GM18909 (cell line): Measurements from ENCODE around the gene RASGRF1.

Experiments used
- ATAC-seq: cut with Tn5 transposase; IDR thresholded peaks from one replicate; pipeline ENCODE4 v1.9.1; 2021; ENCODE audit warnings: mild to moderate bottlenecking; ENCODE audit not compliant: unreplicated experiment, poor library complexity

The RASGRF1 gene

DNA sequence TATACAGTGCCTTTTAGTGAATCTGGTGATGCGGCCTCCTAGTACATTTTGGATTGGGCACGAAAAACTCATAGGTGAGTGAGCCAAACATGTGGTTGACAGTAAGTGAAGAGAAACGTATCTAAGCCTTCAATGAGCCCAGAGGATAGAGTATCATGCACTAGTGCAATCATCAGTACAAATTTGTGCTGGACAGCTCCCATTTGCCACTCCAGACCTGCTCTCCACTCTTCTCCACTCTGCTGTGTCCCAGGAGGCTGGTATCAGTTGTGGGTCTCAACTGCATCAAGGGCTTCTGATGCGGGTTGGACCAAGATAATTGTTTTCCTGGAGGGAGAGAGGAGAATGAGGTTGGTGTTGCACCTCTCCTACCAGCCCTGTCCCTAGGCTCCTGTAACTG, 9.1 kb upstream of the RASGRF1 start:
- no peak for ATAC-seq

DNA sequence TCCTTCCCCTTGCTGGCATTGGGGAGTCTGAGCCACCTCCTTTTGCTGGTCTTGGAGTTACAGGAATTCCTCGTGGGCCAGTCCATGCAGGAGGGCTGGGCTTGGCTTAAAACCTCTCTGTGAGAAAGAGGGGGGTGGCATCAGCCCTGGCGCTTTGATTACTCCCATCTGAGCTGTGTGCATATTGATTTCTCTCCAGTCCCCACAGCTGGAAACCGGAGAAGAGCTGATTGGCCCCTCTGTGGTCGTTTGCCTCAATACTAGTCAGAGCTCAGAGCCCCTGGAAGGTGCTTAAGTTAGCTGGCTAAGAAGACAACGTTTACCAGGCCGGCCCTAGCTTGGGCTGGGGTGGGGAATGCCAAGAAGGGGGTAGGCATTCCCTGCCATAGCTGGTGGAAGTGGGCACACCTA, 4.0 kb upstream of the RASGRF1 start:
- no peak for ATAC-seq

DNA sequence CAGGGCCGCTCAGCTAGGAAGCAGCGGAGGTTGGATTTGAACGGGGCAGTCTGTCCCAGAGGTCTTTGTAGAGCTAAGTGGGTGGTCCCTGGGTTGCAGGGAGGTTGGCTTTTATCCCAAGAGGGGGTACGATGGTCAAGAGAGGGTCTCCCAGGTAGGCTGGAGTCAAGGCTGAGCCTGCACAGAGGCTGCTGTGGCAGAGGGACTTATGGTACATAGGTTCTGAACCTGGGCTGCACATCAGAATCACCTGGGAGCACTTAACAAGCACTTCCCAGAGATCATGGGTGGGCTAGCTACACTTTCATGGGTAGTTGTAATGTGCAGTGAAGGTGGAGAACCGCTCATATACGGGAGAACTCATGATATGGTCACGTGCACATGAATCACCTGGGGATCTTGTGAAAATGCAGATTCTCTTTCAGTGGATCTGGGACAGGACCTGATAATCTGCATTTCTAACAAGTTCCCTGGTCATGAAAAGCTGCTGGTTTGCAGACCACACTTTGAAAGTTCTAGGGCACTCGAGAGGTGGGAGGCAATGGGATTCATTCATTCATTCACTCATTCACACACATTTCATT, 2.9 kb upstream of the RASGRF1 start:
- ATAC-seq = no peak

DNA sequence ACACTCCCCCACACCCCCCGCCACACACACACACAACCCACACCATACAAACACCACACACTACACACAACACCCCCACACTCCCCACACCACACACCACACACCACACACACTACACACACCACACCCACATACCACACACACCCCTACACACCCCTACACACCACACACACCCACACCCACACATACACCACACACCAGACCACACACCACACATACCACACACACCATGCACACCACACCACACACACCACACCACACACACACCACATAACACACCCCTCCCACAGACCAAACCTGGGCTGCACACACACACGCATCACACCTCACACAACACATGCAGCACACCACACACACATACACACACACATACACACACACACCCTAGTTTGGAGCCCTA, 1.8 kb upstream of the RASGRF1 start:
- ATAC-seq = no peak

DNA sequence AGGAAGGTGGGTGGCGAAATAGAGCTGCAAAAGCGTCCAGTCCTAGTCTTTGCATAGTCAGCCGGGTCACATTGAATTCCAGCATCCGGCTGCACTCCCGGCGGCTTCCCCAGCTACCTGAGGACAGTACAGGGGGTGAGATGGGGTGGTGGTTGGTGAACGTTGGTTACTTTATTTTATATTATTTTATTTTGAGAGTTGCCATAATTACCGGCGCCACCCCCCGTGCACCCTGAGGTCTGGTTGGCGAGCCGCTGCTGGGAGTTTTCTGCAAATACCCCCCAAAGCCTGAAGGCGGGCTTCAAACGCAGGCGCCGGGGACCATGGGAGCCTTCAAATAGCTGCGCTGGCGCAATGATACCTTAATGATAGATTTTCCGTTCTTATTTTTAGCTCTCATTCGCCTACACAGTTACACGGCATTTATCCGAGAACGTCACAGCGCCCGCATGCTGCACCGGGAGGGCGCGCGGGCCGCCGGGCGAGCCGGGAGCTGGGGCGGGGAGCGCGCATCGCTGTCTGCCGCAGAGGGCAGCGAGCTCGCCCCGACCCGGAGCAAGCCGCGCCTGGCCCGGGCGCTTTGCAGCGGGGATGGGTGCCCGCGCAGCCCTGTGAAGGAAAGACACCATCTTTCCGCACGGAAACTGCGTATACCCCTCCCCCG, 756 bp upstream of the RASGRF1 start:
- ATAC-seq = no peak

DNA sequence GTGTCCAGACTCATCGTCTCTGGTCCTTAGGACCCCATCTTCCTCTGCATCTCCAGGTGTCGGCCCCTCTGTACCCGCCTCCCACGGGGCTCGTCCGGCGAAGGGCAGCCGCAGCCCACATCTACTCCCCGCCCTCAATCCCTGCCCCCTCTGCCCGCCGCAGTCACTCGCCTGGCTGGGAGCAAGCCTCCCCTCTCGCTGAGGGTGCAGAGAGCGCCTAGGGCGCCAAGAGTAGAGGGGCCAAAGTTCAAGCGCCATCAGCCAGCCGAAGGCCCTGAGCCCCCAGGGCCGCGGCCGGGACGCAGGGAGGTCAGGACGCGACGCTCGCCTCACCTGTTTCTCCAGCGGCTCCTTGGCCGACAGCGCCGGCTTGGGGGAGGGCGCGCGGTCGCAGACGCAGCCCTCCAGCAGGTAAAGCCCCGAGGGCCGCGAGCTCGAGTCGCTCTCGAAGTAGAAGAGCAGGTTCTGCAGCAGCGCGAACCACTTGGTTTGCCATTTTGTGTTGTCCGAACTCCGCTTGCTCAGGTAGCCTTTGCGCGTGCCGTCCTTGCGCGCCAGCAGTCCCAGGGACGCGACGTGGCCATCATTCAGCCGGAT, 592 bp downstream of the RASGRF1 start:
- no peak for ATAC-seq

DNA sequence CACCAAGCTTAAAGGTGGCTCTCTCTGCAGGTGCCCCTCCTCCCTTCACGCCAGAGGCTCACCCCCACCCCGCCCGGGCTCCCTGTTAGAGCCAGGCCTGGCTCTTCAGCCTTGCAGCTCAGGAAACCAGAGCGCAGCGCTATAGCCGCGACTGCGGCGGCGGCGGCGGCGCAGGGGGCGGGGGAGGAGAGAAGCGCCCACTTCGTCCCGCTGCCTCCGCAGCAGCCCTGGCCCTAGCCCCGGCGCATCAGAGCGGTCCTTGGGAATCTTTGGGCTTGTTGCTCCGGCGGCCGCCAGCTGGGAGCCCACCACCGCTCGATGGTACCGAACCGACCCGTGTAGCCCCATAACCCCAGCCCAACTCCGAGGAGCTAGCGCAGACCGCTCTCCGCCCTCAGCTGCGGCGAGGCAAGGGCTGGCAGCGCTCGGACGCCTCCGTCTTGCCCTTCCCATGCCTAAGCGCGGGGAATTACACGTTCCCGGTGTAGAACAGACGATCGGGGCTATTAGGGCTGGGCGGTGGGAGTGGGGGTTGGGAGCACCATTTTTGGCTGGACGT, 1.2 kb downstream of the RASGRF1 start:
- ATAC-seq = no peak

DNA sequence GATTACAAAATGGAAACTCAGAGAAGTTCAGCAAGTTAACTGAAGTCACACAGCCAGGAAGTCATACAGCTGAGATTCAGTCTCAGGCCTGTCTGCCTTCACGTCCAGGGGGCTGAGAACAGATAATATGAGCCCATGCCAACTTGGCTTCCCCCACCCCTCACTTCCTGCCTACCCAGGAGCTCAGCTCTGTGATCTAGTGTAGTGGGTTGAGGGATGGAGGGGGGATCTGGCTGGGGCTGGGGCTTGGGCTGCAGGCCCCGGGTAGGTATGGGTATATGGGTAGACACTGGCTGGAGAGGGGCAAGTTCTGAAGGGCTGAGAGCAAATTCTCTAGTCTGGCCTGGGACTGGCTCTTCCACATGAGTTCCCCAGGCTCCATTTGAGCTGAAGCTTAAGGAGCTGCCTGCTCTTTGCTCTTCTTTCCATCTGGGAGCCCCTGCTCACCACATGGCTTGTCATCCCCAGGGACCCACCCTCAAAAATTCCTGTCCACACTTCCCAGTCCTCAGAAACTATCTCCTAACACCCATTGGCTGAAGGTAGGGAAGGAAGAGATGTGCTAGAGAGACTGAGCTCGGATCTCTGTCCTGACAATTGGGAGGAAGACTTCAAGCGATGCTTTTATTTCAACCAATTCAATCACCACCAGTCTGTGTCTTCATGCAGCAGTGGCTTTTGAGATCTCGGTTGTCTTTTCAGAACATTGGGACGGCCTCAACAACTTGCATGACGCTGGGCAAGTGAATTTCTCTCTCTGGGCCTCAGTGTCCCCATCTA, 2.0 kb downstream of the RASGRF1 start:
- no peak for ATAC-seq

DNA sequence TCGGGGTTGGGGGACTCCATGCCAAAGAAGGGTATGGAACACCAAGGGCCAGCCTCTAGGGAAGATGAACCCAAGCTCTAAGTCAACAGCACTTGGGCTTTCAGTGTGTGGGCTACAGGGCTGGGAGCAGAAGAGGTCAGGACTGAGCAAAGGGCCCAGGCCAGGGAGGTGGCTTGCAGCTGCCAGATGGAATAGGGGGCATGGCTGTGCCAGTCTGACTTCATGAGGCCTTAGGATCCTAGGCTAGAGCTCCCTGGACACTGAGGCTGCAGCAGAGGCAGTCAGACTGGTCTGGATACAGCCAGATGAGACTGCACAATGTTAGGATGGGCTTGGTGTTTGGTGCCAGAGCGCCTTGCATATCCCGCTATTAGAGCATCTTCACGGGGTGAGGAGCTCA, 3.8 kb downstream of the RASGRF1 start:
- ATAC-seq = no peak

DNA sequence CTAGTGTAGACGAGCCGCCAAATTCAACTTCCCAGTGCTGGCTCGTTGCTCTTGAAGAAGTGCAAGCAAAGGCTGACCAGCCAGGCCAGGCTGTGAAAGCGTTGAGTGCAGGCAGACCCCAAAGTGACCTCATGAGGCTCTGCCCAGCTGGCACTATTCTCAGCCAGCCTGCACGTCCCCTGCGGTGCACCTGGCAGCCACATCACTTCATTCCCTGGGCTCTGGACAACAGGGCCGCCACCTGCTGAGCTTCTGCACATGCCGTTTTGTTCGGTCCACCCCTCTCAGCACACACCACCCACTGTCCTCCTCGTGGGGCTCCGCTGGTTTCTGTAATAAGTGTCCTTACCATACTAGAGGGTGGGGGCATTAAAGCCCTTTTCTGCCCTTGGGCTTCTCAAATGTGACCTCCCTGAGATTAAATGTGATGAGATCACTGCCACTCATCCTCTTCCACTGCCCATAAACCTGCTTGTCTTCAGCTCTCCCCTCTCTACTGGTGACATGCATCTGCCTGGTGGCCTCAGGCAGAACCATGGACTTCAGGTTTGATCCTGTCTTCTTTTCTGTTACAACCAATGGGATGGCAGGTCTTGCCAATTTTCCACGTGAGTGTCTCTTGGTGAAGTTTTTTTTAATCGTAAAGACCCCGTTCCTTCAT, 6.1 kb downstream of the RASGRF1 start:
- no peak for ATAC-seq

DNA sequence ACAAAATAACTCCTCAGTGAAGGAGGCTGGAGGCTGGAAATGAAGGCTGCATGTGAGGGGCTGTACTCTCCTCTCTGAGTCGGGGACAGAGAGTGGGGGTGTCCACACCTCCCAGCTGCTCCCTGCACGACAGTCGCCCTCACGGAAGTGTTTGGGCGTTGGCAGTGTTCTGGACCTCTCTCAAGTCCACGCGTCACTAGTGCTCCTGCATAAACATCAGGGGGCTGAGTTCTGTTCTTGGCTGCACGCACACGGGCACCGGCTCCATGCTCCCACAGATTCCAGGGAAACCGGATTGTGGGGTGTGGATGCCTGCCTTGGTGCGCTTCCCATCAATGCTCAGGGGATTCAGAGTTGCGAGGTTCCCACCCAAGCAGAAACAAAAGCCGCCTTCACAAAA, 7.4 kb downstream of the RASGRF1 start:
- ATAC-seq = no peak

DNA sequence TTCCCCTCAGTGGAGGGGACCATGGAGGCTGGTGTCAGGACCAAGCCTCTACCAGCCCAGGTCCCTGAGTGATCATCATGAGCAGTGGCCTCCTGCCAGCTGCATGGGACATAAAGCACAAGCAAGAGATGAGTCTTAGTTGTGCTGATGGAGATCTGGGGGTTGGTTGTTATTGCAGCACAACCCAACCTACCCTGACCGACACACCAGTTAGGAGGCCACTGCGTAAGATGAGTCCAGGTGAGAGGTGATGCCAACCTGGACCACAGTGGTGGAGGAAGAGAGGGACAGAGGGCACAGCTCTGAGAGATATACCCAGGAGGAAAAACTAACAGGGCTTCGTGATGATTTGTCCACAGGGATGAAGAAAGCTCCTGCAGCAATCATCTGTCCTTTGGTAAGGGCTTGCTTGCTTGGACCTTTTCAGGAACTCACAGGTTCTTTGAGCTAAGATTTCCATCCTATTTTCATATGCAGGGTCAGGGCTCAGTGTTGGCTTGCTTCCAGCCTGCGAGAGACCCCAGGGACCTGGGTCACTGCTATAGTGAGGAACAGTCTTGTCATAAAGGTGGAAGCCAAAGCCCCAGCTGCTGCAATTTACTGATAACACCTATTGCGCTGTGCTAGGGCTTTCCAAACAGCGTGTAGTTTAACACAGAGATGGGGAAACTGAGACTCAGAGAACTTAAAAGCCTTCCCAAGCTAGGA, 8.1 kb downstream of the RASGRF1 start:
- ATAC-seq = no peak

DNA sequence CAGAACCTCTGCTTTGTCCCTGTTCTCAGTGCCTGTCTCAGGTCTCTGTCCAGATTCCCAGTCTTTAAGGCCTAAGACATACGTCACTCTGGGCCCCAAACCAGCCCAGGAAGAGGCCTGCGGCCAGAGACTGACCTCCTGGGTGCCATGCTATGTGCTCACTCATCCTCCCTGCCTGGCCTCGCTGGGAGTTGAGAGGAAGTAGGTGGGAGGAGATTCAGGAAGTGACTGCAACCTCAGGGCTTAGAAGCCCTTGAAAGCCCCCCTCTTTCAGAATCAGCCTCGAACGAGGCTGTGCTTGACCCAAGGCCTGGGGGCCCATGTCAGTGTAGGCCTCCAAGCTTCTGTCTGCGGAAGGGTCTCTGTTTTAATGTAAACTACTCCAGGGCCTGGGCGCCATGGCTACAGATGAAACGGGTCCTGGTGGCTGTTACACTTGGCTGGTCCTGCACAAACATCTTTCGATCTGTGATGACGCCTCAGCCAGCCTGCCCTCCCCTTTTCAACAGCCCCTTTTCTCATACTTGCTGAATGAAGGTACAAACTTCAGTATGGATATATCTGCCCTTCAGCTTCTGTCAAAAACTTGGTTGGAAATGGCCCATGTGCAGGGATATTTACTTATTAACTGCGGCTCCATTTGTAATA, 11.7 kb downstream of the RASGRF1 start:
- no peak for ATAC-seq

DNA sequence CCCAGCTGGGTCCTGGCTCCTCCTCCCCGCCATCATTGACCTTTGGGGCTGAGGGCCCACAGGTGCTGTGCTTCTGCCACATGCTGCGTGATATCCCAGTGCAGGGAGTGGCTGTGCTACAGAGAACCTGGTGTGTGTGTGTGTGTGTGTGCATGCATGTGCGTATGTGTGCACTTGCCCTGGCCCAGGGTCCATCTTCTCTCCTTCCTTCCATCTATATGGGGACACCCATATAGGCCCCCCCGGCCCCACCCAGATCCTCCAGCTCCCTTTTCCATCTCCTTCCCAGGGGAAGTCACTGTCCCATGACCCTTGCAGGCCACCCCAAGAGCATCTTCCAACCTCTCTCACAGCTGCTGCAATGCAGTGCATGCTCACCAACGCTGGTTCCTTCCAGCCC, 12.6 kb downstream of the RASGRF1 start:
- ATAC-seq = no peak

DNA sequence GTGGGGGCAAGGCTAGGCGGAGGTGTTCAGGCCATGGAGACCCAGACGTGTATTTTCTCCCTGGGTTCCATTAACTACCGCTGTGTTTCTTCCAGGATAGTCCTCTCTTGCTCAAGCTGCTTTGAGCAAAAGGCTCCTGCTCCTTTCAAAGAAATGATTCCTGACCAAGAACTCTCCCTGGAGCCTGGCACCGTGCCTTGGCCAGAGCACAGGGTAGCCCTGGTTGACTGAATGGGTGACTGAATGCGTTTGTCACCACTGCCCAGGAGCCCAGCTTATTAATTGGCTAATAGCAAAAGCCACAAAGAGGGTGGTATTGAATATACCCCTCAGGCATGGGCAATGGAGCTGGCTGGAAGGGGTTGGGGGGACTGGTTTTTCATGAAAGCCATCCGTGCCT, 13.9 kb downstream of the RASGRF1 start:
- ATAC-seq = no peak

DNA sequence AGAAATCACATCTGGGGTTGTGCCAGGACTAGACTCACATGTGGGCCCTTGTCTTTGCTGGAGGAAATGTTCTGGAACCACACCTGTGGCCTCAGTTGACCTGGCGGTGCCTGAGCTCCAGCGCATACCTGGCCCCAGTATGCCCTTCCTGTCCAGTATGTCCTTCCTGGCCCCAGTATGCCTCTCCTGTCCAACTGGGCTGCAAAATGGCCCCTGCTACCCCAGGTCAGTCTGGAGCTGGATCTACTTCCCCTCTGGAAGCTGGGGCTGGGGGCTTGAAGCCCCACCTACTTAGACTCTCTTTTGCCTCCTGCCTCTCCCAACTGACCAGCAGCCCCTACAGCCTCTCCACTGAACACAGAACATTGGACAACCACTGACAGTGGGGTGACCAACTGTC, 15.3 kb downstream of the RASGRF1 start:
- no peak for ATAC-seq

DNA sequence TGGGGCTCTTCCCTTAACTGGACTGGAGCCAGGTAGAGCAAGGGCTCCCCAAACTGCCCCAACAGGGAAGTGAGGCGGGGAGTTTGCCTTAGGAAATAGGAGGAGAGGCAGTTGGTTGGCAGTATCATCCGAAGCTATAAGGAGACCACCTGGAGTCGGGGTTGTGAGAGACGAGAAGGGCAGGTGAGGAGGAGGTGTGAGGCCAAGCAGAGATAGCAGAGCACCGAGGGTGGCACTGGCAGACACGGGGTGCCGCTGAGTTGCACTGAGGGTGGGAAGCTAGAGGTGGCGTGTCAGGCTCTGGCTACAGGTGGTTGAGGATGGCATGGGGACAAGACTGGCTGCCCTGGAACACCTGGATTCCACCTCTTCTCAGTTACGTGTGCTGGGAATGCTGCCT, 17.2 kb downstream of the RASGRF1 start:
- no peak for ATAC-seq

DNA sequence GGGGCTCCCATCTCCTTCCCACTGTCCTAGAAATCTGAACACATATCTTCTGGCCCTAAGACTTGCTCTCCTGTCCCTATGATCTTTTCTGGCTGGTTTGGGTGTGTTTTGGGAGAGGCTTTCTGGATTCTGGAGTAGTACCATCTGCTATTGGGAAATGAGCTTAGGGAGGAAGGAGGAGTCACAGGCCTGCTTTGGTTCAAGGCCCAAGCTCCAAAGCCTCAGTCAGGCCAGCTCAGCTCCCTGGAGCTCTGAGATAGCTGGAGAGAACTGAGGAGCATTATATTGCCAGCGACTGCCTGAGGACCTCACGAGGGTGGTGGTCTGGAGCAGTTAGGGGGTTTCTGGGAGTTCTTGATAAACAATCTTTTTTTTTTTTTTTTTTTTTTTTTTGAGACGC, 18.7 kb downstream of the RASGRF1 start:
- ATAC-seq = no peak

DNA sequence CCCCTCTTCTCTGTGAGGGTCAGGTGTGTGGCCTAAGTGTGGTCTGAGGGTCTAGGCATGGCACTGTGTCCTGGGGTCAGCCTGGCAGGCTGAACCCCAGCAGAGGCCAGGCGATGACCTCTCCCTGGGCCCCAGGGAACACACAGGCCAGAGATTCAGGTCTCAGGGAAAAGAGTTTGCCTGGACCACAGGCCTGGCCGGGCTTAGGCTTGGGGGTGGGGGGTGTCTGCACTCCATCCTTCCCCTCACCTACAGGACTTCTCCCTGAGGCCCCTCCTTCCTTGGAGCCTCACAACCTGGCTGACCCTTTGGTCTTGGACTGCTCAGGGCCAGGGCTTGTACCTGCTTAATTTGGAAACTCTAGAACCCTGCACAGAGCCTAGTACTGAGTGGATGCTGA, 21.8 kb downstream of the RASGRF1 start:
- no peak for ATAC-seq
